K562 (cell line): Measurements from ENCODE around the gene CLCN6. TPM values are rescaled to one million over a fixed set of nuclear protein-coding genes. Genes with fewer than 3 reads are reported as not detected.

Source experiments
- ATAC-seq: fragments of 200-7000 bp; cut with Tn5 transposase; 3 replicates; pipeline ENCODE4 v1.9.1; 2020; ENCODE audit warnings: moderate library complexity
- BruUV-seq: library from RNA; stranded (reverse); fragments of 400-500 nt; replicated peaks from 2 replicates; lab custom pipeline; 2021; lab: Mats Ljungman, UMichigan
- CTCF ChIA-PET: fragments of 300-600 bp; formaldehyde crosslinking; extraction: SDS; loops from one replicate; lab custom pipeline; 2021; ENCODE audit warnings: low intra/inter-chr PET ratio; lab: Yijun Ruan, JAX
- POLR2A ChIA-PET: fragments of 300-600, 350-650 bp; sonication (Branson Sonifier 250); formaldehyde crosslinking; extraction: SDS; loops from one replicate; lab custom pipeline; 2021; ENCODE audit warnings: antibody characterized with exemption, inconsistent platforms; lab: Yijun Ruan, JAX
- DNase-seq, 4 experiments: peaks; one replicate each; pipeline versions ENCODE4 v3.0.0 to v3.0.0-alpha.2; 2011 to 2018; ENCODE audit warnings: low spot score in 3 of 4, mixed read lengths in 3 of 4; ENCODE audit errors: extremely low read depth in 1 of 4
- FAIRE-seq: peaks from 2 replicates; lab custom pipeline; 2011; peaks lifted over from hg19 to GRCh38; lab: Jason Lieb, UNC
- H2AFZ ChIP-seq: 2 replicates; pipeline ENCODE4 v1.6.0; 2011; ENCODE audit warnings: low read depth, low read length, control low read depth, inconsistent platforms
- H3K27ac ChIP-seq: fragments of 200-600 bp; 3 replicates; pipeline ENCODE4 v1.8.0; 2011; ENCODE audit warnings: low read depth, mild to moderate bottlenecking, control low read depth, inconsistent platforms, low read length, moderate library complexity, mixed read lengths; ENCODE audit errors: extremely low read depth
- H3K27me3 ChIP-seq, 2 experiments: fragments of 300-600 bp in 1 of 2; 2 replicates in 1 of 2; 3 replicates in 1 of 2; pipeline versions ENCODE4 v1.6.0 to v1.8.0; 2011; ENCODE audit warnings: inconsistent platforms in 2 of 2, low read length in 2 of 2, mild to moderate bottlenecking in 1 of 2, mixed read lengths in 1 of 2, moderate library complexity in 1 of 2; ENCODE audit not compliant: control insufficient read depth in 2 of 2, insufficient read depth in 2 of 2
- H3K36me3 ChIP-seq: fragments of 300-600 bp; 3 replicates; pipeline ENCODE4 v1.8.0; 2011; ENCODE audit warnings: mild to moderate bottlenecking, low read length, inconsistent platforms; ENCODE audit not compliant: control insufficient read depth, insufficient read depth
- H3K4me1 ChIP-seq, 2 experiments: fragments of 200-600 bp in 1 of 2; replicated peaks in 1 of 2; 2 replicates in 1 of 2; 3 replicates in 1 of 2; pipeline versions ENCODE4 v1.5.1 to v1.8.0; 2011; ENCODE audit warnings: inconsistent platforms in 2 of 2, low read length in 2 of 2, mild to moderate bottlenecking in 1 of 2, mixed read lengths in 1 of 2, moderate library complexity in 1 of 2; ENCODE audit not compliant: control insufficient read depth in 2 of 2, insufficient read depth in 2 of 2
- H3K4me2 ChIP-seq: 2 replicates; pipeline ENCODE4 v1.6.1; 2011; ENCODE audit warnings: low read length, control low read depth, inconsistent platforms, mixed read lengths; ENCODE audit not compliant: insufficient read depth
- H3K4me3 ChIP-seq: fragments of 200-600 bp; sonication (generic), shearing (Covaris generic); 2 replicates; pipeline ENCODE4 v1.5.1; 2016; ENCODE audit warnings: control low read depth, inconsistent platforms
- H3K79me2 ChIP-seq: fragments of 200-600 bp; 3 replicates; pipeline ENCODE4 v1.8.0; 2011; ENCODE audit warnings: low read length, inconsistent platforms; ENCODE audit not compliant: control insufficient read depth, insufficient read depth
- H3K9ac ChIP-seq, 2 experiments: 2 replicates each; pipeline versions ENCODE4 v1.6.0 to v1.6.1; 2011; ENCODE audit warnings: low read depth in 2 of 2, low read length in 2 of 2, control low read depth in 1 of 2, inconsistent platforms in 1 of 2, mild to moderate bottlenecking in 1 of 2, mixed read lengths in 1 of 2; ENCODE audit not compliant: insufficient read depth in 1 of 2
- H3K9me1 ChIP-seq: one replicate; pipeline ENCODE4 v1.6.0; 2011; ENCODE audit warnings: inconsistent platforms, mild to moderate bottlenecking, low read length, moderate library complexity; ENCODE audit not compliant: control insufficient read depth, insufficient read depth
- H3K9me3 ChIP-seq: replicated peaks from 2 replicates; pipeline ENCODE4 v1.5.1; 2011; ENCODE audit warnings: low read depth, low read length, inconsistent platforms; ENCODE audit not compliant: control insufficient read depth, insufficient read depth
- H4K20me1 ChIP-seq: replicated peaks from 2 replicates; pipeline ENCODE4 v1.6.1; 2011; ENCODE audit warnings: low read length, inconsistent platforms, mixed read lengths; ENCODE audit not compliant: control insufficient read depth, insufficient read depth
- CREB5 ChIP-seq: fragments of 250-450 bp; sonication (Bioruptor Pico); IDR thresholded peaks from 2 replicates; pipeline ENCODE4 v1.5.0; 2020; ENCODE audit warnings: mild to moderate bottlenecking
- ELK1 ChIP-seq: sonication (generic); formaldehyde crosslinking; IDR thresholded peaks from 2 replicates; pipeline ENCODE4 v1.8.1; 2022; ENCODE audit warnings: missing genetic modification reagents
- HMG20A ChIP-seq: fragments of 450-650 bp; formaldehyde crosslinking; conservative IDR thresholded peaks from 2 replicates; pipeline ENCODE4 v1.4.0; 2020; ENCODE audit warnings: mild to moderate bottlenecking, mixed read lengths
- HNRNPK ChIP-seq: fragments of 200-400 bp; formaldehyde crosslinking; IDR thresholded peaks from one replicate; pipeline ENCODE4 v1.6.1; 2018; ENCODE audit warnings: mild to moderate bottlenecking, low read depth, low read length; ENCODE audit not compliant: poor library complexity, severe bottlenecking
- NRF1 ChIP-seq, 2 experiments: fragments of 450-650 bp; IDR thresholded peaks in 1 of 2; conservative IDR thresholded peaks in 1 of 2; 2 replicates each; pipeline ENCODE4 v1.6.1; 2014; ENCODE audit warnings: mild to moderate bottlenecking in 2 of 2
- PBX2 ChIP-seq, 2 experiments: IDR thresholded peaks in 1 of 2; conservative IDR thresholded peaks in 1 of 2; 2 replicates each; pipeline ENCODE4 v1.6.1; 2016; ENCODE audit warnings: low read depth in 2 of 2, mild to moderate bottlenecking in 1 of 2, missing compliant biosample characterization in 1 of 2, missing genetic modification characterization in 1 of 2, moderate library complexity in 1 of 2
- SFPQ ChIP-seq: fragments of 200-400 bp; formaldehyde crosslinking; IDR thresholded peaks from 2 replicates; pipeline ENCODE4 v1.6.1; 2017; ENCODE audit warnings: mild to moderate bottlenecking, low read depth, low read length, moderate library complexity
- SOX6 ChIP-seq: fragments of 450-650 bp; IDR thresholded peaks from 2 replicates; pipeline ENCODE4 v1.6.1; 2014; ENCODE audit warnings: mild to moderate bottlenecking
- SRF ChIP-seq, 2 experiments: fragments of 250-450, 450-650 bp in 1 of 2; sonication (Bioruptor Pico) in 1 of 2; sonication (generic) in 1 of 2; formaldehyde crosslinking; IDR thresholded peaks; 2 replicates each; pipeline versions ENCODE4 v1.5.0 to v1.5.1; 2020 to 2022; ENCODE audit warnings: mild to moderate bottlenecking in 1 of 2, missing genetic modification reagents in 1 of 2
- YY1 ChIP-seq, 3 experiments: IDR thresholded peaks; 2 replicates each; pipeline ENCODE4 v1.6.1; 2011; ENCODE audit warnings: low read length in 2 of 3, mild to moderate bottlenecking in 2 of 3, moderate library complexity in 2 of 3, borderline replicate concordance in 1 of 3, control low read depth in 1 of 3, low read depth in 1 of 3; ENCODE audit not compliant: insufficient read depth in 3 of 3, insufficient replicate concordance in 2 of 3, control insufficient read depth in 1 of 3, insufficient read length in 1 of 3; ENCODE audit errors: extremely low read depth in 1 of 3
- ZNF584 ChIP-seq: fragments of 200-800 bp; sonication (Bioruptor generic); IDR thresholded peaks from 2 replicates; pipeline ENCODE4 v1.6.1; 2016; ENCODE audit warnings: low read depth, mild to moderate bottlenecking, missing genetic modification characterization, missing compliant biosample characterization
- WGBS: fragments of 100-300 bp; shearing (Covaris generic); methylation state at CpG from one replicate; pipeline ENCODE4 v1.1.6; 2016; ENCODE audit warnings: low coverage, mixed read lengths; ENCODE audit not compliant: insufficient coverage; ENCODE audit errors: missing lambda C conversion rate; 5-methylcytosine and 5-hydroxymethylcytosine counted together
- in situ Hi-C: fragments of 300-500 bp; cut with MboI; formaldehyde crosslinking; loops from 4 replicates; pipeline ENCODE4 v1.15.0; 2018; ENCODE audit warnings: inconsistent platforms, mixed read lengths
- intact Hi-C: fragments of 100-400 bp; cut with micrococcal nuclease; formaldehyde crosslinking; loops from 2 replicates; pipeline ENCODE4 v1.14.2; 2022
- polyA plus RNA-seq, 8 experiments: library from polyadenylated mRNA; depleted of rRNA in 4 of 8; stranded (reverse) in 5 of 8; unstranded in 3 of 8; fragments of >200 nt; fragmentation: Nextera tagmentation in 2 of 8; fragmentation: Illumina TruSeq in 1 of 8; extraction: Ambion mirVana in 2 of 8; extraction: Trizol in 1 of 8; gene quantifications; 2 replicates each; pipeline versions ENCODE4 v1.2.1 to v1.2.3, GENCODE V29; 2011 to 2014; ENCODE audit warnings: inconsistent platforms in 1 of 8, missing spikeins in 1 of 8
- total RNA-seq, 7 experiments: library from RNA; depleted of rRNA in 6 of 7; stranded (reverse); fragments of >200 nt in 6 of 7; fragmentation: Illumina TruSeq in 2 of 7; extraction: Trizol in 2 of 7; gene quantifications; 2 replicates each; pipeline versions ENCODE4 v1.2.1 to v1.2.3, GENCODE V29; 2011 to 2021; ENCODE audit warnings: low replicate concordance in 1 of 7

CLCN6 gene
- total and polyA plus RNA-seq, 9 of the 15 experiments (the other 6 are each of a cell fraction or from before 2014, with no cell fraction given): 2.0 to 21.8 (median 13.6) TPM

GRCh38 chr1:11799099-11799498 lies 6.9 kb upstream of the CLCN6 start:
- ChIA-PET POLR2A (interaction anchor here (0.6 to 10.5 kb wide), 3 partner anchors 8 to 596 kb away, joined by 3 to 107 read pairs (median 25); partner anchors contain the start of gene CLCN6), CTCF (interaction anchor here (0.6 to 0.9 kb wide), 2 partner anchors 150 to 459 kb away, joined by 3 read pairs; no protein-coding TSS in a partner anchor)
- H3K36me3 ChIP-seq: peaks cover 60% of the 10 kb centered on the region
- ATAC-seq (no peak), DNase-seq (no peak), FAIRE-seq (no peak)
- no peaks in the 10 kb centered on the region for H3K27me3 ChIP-seq
- in situ Hi-C loops (no loop called here), intact Hi-C loops (loop anchor here (5.0 kb wide), 1 partner anchor 62 kb away; the partner anchor contains the start of gene AGTRAP)
- H3K27ac ChIP-seq: peak overlapping the region; percentile 100
- H4K20me1 ChIP-seq: 0 out of 2 replicates have a peak, but pooled peaks cover 5% of the 10 kb centered on the region
- no peak overlapping the region for H3K4me3 ChIP-seq
- H3K9ac ChIP-seq: peak overlapping the region; percentile 80 to 88; a peak in 3 of 4 replicates
- H3K4me1 ChIP-seq: peaks cover 69 to 77% of the 10 kb centered on the region in 2 experiments
- peaks cover 78% of the 10 kb centered on the region for H3K79me2 ChIP-seq
- no peaks in the 10 kb centered on the region for H3K9me3 ChIP-seq
- H3K9me1 ChIP-seq: no peaks in the 10 kb centered on the region
- WGBS: 77% methylated on average over 5 of the region's 5 CpGs
- no peak overlapping the region for H2AFZ ChIP-seq
- H3K4me2 ChIP-seq: peak overlapping the region; percentile 62
- no TSS peak for BruUV-seq
- TF ChIP-seq PBX2 (CRISPR knock-in tag; IDR thresholded peaks at IDR 0.05; ENCODE audit: low read depth): no peak
- no peak for TF ChIP-seq PBX2 (tag; conservative IDR thresholded peaks at IDR 0.05; ENCODE audit: low read depth)
- 0 out of 2 replicates have a peak, but pooled peaks have one; percentile 7 for TF ChIP-seq CREB5 (CRISPR knock-in tag)
- no peak for TF ChIP-seq HNRNPK
- TF ChIP-seq SFPQ: no peak
- TF ChIP-seq ZNF584 (CRISPR knock-in tag): 0 out of 2 replicates have a peak, but pooled peaks have one; percentile 13
- TF ChIP-seq YY1 (IDR thresholded peaks at IDR 0.05; ENCODE audit: borderline replicate concordance in 1 of 3, control insufficient read depth in 1 of 3, extremely low read depth in 1 of 3, insufficient read depth in 3 of 3, insufficient read length in 1 of 3, insufficient replicate concordance in 2 of 3, low read depth in 1 of 3, low read length in 2 of 3): no peak
- no peak for TF ChIP-seq SRF (CRISPR knock-in tag; IDR thresholded peaks at IDR 0.05)
- TF ChIP-seq NRF1 (conservative IDR thresholded peaks at IDR 0.05 in 1 of 2, IDR thresholded peaks at IDR 0.05 in 1 of 2): no peak
- no peak for TF ChIP-seq HMG20A (CRISPR knock-in tag)
- no peak for TF ChIP-seq ELK1
- no peak for TF ChIP-seq SOX6
